Vagina (tissue), 2 donors: ENCODE measurements around the gene OSGEPL1.

Experiments used
- POLR2A ChIP-seq, 2 donors: fragments of 450-650 bp; IDR thresholded peaks; one replicate each; pipeline ENCODE4 v1.6.1; 2017; ENCODE audit warnings: antibody characterized with exemption in 2 of 2, mild to moderate bottlenecking in 2 of 2, moderate library complexity in 2 of 2
- POLR2AphosphoS5 ChIP-seq, 2 donors: sonication (generic); formaldehyde crosslinking; IDR thresholded peaks; one replicate each; pipeline ENCODE4 v1.9.0; 2017; ENCODE audit warnings: antibody characterized with exemption in 2 of 2, mild to moderate bottlenecking in 2 of 2, low read depth in 1 of 2; ENCODE audit not compliant: insufficient read depth in 1 of 2
- TF ChIP-seq, protein P1 (sequence below), 3 experiments: fragments of 450-650 bp in 2 of 3; fragments of 200-600 bp in 1 of 3; sonication (generic) in 1 of 3; IDR thresholded peaks; one replicate each; pipeline ENCODE4 v1.5.1; 2017 to 2019; ENCODE audit warnings: antibody characterized with exemption in 3 of 3, mild to moderate bottlenecking in 2 of 3, moderate library complexity in 2 of 3

GRCh38 chr2:189762229-189762550 lies 402 bp downstream of the OSGEPL1 start:
- TF ChIP-seq POLR2AphosphoS5 (IDR thresholded peaks at IDR 0.05; ENCODE audit: insufficient read depth in 1 of 2, low read depth in 1 of 2) (no peak), POLR2A (IDR thresholded peaks at IDR 0.05) (no peak)
- TF ChIP-seq, protein P1, sequence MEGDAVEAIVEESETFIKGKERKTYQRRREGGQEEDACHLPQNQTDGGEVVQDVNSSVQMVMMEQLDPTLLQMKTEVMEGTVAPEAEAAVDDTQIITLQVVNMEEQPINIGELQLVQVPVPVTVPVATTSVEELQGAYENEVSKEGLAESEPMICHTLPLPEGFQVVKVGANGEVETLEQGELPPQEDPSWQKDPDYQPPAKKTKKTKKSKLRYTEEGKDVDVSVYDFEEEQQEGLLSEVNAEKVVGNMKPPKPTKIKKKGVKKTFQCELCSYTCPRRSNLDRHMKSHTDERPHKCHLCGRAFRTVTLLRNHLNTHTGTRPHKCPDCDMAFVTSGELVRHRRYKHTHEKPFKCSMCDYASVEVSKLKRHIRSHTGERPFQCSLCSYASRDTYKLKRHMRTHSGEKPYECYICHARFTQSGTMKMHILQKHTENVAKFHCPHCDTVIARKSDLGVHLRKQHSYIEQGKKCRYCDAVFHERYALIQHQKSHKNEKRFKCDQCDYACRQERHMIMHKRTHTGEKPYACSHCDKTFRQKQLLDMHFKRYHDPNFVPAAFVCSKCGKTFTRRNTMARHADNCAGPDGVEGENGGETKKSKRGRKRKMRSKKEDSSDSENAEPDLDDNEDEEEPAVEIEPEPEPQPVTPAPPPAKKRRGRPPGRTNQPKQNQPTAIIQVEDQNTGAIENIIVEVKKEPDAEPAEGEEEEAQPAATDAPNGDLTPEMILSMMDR (IDR thresholded peaks at IDR 0.05), result no peak
